ENCODE measurements around the gene COLEC11. TPM values are rescaled to one million over a fixed set of nuclear protein-coding genes. Genes with fewer than 3 reads are reported as not detected.

The COLEC11 gene
- polyA plus RNA-seq, 2 of the 4 experiments (the other 2 are of a cell fraction) = 0.30 to 0.97 TPM

- H3K4me2 ChIP-seq = no peak overlapping the region
- ChIA-PET CTCF (interaction anchor here (0.8 to 6.1 kb wide), 13 partner anchors 8 to 1767 kb away, joined by 3 to 44 read pairs (median 4); no protein-coding TSS in a partner anchor), POLR2A (no interaction called here)
- peaks cover 5% of the 10 kb centered on the region; the same call in 1 of the 3 replicates for H3K4me1 ChIP-seq
- no peaks in the 10 kb centered on the region for H3K9me3 ChIP-seq
- no peak overlapping the region for H3K4me3 ChIP-seq
- FAIRE-seq (no peak), DNase-seq (ENCODE audit: low read depth in 1 of 2, low spot score in 1 of 2) (no peak), ATAC-seq (no peak)
- TF ChIP-seq ZSCAN20 (CRISPR knock-in tag; IDR thresholded peaks at IDR 0.05) (no peak), JUNB (IDR thresholded peaks at IDR 0.05) (no peak), HOXB5 (CRISPR knock-in tag; IDR thresholded peaks at IDR 0.05) (no peak), FOSL2 (IDR thresholded peaks at IDR 0.05) (no peak), FOSL2 (CRISPR knock-in tag; IDR thresholded peaks at IDR 0.05) (no peak), HES2 (IDR thresholded peaks at IDR 0.05) (no peak), CEBPB (IDR thresholded peaks at IDR 0.05) (no peak), ESRRA (IDR thresholded peaks at IDR 0.05; ENCODE audit: borderline replicate concordance, low read length) (no peak), REST (IDR thresholded peaks at IDR 0.05) (no peak), MYC (IDR thresholded peaks at IDR 0.05; ENCODE audit: borderline replicate concordance, low read length) (no peak), EHMT2 (IDR thresholded peaks at IDR 0.05; ENCODE audit: low read depth) (no peak), MAFK (IDR thresholded peaks at IDR 0.05; ENCODE audit: partially characterized antibody) (no peak), CHD2 (IDR thresholded peaks at IDR 0.05; ENCODE audit: low read length, partially characterized antibody) (no peak), RNF2 (IDR thresholded peaks at IDR 0.05; ENCODE audit: borderline replicate concordance, low read depth) (no peak), ELK1 (IDR thresholded peaks at IDR 0.05; ENCODE audit: low read depth, low read length) (no peak), HOXA7 (CRISPR knock-in tag; IDR thresholded peaks at IDR 0.05) (no peak), CHD4 (IDR thresholded peaks at IDR 0.05; ENCODE audit: borderline replicate concordance) (no peak), ZFP36 (IDR thresholded peaks at IDR 0.05; ENCODE audit: borderline replicate concordance, partially characterized antibody) (no peak)
- no peak overlapping the region for H3K27ac ChIP-seq
- 64% methylated on average over 7 of the region's 9 CpGs for WGBS (ENCODE audit: missing lambda C conversion rate)
These were observed 58.1 kb downstream of the COLEC11 start for GRCh38 chr2:3652896-3653625.

- ChIA-PET POLR2A (no interaction called here), CTCF (interaction anchor here (0.9 to 6.1 kb wide), 8 partner anchors 9 to 231 kb away, joined by 3 to 44 read pairs (median 4); no protein-coding TSS in a partner anchor)
- ATAC-seq = no peak
- DNase-seq (ENCODE audit: low read depth in 1 of 2, low spot score in 1 of 2) = no peak
- Histone ChIP-seq H3K27ac (no peak overlapping the region), H3K4me2 (no peak overlapping the region), H3K4me3 (no peak overlapping the region), H3K9me3 (no peaks in the 10 kb centered on the region), H3K4me1 (peaks cover 5% of the 10 kb centered on the region; the same call in 1 of the 3 replicates)
- TF ChIP-seq HOXB13 (CRISPR knock-in tag; IDR thresholded peaks at IDR 0.05; ENCODE audit: low read depth) (no peak), FOSL2 (IDR thresholded peaks at IDR 0.05) (no peak), FOSL2 (CRISPR knock-in tag; IDR thresholded peaks at IDR 0.05) (no peak), HOXA7 (CRISPR knock-in tag; IDR thresholded peaks at IDR 0.05) (no peak), BCL3 (IDR thresholded peaks at IDR 0.05) (no peak), ZSCAN20 (CRISPR knock-in tag; IDR thresholded peaks at IDR 0.05) (no peak), TFCP2L1 (CRISPR knock-in tag; IDR thresholded peaks at IDR 0.05) (no peak), CTCF (IDR thresholded peaks at IDR 0.05) (no peak), KDM1A (IDR thresholded peaks at IDR 0.05; ENCODE audit: low read depth) (no peak), CBX8 (IDR thresholded peaks at IDR 0.05) (no peak), PHF8 (IDR thresholded peaks at IDR 0.05; ENCODE audit: borderline replicate concordance, low read depth) (no peak), RAD21 (conservative IDR thresholded peaks at IDR 0.05 in 1 of 2, IDR thresholded peaks at IDR 0.05 in 1 of 2) (no peak), EHMT2 (IDR thresholded peaks at IDR 0.05; ENCODE audit: low read depth) (no peak)
- no peak for FAIRE-seq
- 71% methylated on average over 9 of the region's 10 CpGs for WGBS (ENCODE audit: missing lambda C conversion rate)
These were observed 59.1 kb downstream of the COLEC11 start for GRCh38 chr2:3654011-3654410.
